ENCODE measurements around the gene SLC9C2. TPM values are rescaled to one million over a fixed set of nuclear protein-coding genes. Genes with fewer than 3 reads are reported as not detected.
"Not testable (repeated sequence)": the region's sequence is repeated elsewhere in the genome, so short reads cannot be mapped to it uniquely, and the experiment has no call there.

Gene SLC9C2
- polyA plus RNA-seq, 1 donor from 2014 or later: not detected

- Mint-ChIP-seq H3K4me1 (peaks cover 0 to 2% (median 0%) of the 10 kb centered on the region in 3 donors), H3K27ac (no peak overlapping the region), H3K27me3 (peaks cover 3% of the 10 kb centered on the region), H3K36me3 (peaks cover 2% of the 10 kb centered on the region), H3K9me3 (peaks cover 0 to 5% (median 1%) of the 10 kb centered on the region in 3 donors), H3K4me3 (no peak overlapping the region)
Measured at GRCh38 chr1:173608503-173609216, 5.8 kb upstream of the SLC9C2 start.

- Mint-ChIP-seq H3K4me3 (peak overlapping the region in 2 of 4 donors; percentile 39 to 56), H3K9me3 (no peaks in the 10 kb centered on the region), H3K27ac (no peak overlapping the region)
Measured at GRCh38 chr1:173601588-173601987, 1.3 kb downstream of the SLC9C2 start.

DNA sequence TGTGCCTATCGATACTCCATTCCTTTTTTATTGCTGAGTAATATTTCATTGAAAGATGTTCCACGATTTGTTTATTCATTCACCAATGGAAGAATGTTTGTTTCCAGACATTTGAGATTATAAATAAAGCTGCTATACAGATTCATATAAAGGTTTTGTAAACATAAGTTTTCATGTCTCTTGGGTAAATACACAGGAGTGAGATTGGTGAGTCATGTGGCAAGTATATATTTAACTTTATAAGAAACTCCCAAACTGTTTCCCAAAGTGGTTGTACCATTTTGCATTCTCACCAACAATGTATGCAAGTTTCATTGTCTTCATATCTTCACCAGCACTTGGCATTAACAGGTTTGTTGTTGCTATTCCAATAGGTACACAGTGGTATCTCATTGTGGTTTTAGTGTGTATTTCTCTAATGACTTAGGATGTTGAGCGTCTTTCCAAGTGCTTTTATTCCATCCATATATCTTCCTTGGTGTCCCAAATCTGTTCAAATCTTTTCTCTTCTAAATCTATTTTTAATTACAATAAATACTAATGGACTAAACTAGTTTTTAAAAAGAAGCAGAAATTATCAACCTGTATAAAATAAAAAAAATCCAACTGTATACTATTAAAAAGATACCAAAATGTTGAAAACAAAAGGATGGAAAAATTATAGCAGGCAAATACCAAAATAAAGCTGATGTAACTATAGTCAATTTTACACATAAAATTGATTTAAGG lies 6.6 kb downstream of the SLC9C2 start:
- peaks cover 2% of the 10 kb centered on the region for H3K36me3 Mint-ChIP-seq
- H3K4me1 Mint-ChIP-seq: peaks cover 0 to 4% (median 0%) of the 10 kb centered on the region in 3 donors
- H3K27me3 Mint-ChIP-seq: peaks cover 3% of the 10 kb centered on the region
- H3K4me3 Mint-ChIP-seq: no peak overlapping the region
- peaks cover 0 to 5% (median 1%) of the 10 kb centered on the region in 3 donors for H3K9me3 Mint-ChIP-seq
- peak overlapping the region in 1 of 3 donors; percentile 3 for H3K27ac Mint-ChIP-seq

More at GRCh38 chr1:173601588-173601987, 1.3 kb downstream of the SLC9C2 start:
- H3K36me3 Mint-ChIP-seq: no peaks in the 10 kb centered on the region
- no peaks in the 10 kb centered on the region for H3K27me3 Mint-ChIP-seq
- peaks cover 0 to 12% (median 6%) of the 10 kb centered on the region in 3 donors for H3K4me1 Mint-ChIP-seq

DNA sequence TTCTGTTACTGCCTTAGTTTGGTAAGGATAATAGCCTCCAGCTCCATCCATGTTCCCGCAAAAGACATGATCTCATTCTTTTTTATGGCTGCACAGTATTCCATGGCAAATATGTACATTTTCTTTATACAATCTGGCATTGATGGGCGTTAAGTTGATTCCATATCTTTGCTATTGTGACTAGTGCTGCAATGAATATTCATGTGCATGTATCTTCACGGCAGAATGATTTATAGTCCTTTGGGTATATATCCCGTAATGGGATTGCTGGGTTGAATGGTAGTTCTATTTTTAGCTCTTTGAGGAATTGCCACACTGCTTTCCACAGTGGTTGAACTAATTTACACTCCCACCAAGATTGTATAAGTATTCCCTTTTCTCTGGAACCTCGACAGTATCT lies 11.7 kb downstream of the SLC9C2 start:
- H3K4me1 Mint-ChIP-seq, H3K27me3 Mint-ChIP-seq, H3K36me3 Mint-ChIP-seq: not testable (repeated sequence)

GRCh38 chr1:173590557-173590956 lies 12.3 kb downstream of the SLC9C2 start:
- Mint-ChIP-seq H3K27me3 (peaks cover 3% of the 10 kb centered on the region), H3K9me3 (no peaks in the 10 kb centered on the region), H3K4me3 (no peak overlapping the region), H3K4me1 (peaks cover 0 to 1% (median 0%) of the 10 kb centered on the region in 3 donors), H3K27ac (no peak overlapping the region), H3K36me3 (peaks cover 6% of the 10 kb centered on the region)

More for the DNA sequence above, 11.7 kb downstream of the SLC9C2 start:
- not testable (repeated sequence) for H3K4me3 Mint-ChIP-seq, H3K9me3 Mint-ChIP-seq, H3K27ac Mint-ChIP-seq

DNA sequence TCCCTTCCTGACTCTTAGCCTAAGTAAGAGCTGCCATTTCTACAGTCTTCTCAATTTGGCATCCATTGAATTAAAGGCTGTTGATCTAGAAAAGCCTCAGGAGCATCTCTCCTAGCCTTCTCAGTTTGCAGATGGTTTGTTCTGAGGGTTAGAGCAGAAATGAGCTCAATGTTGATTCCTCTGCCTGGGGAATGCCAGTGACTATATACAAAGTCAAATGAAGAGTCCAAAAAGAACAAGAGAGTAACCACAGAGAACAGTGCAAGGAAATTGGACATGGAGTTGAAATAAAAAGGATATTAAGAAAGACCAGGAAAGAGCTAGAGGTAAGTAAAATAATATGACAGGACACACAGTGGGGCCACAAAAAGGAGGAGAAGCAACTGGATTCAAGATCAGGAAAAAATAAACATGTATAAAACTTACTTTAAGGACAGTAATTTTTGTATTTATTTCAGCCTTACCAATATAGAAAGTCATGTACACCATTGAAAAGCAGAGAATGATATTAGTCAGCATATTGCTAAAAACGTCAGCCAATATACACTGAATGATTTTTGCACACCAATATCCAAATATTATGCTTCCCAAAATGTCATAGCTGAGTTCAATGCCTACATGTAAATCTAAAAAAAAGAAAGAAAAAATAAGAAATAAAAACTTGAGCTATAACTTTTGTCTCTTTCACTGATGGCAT lies 21.3 kb downstream of the SLC9C2 start:
- Mint-ChIP-seq H3K27ac (no peak overlapping the region), H3K36me3 (peaks cover 2% of the 10 kb centered on the region), H3K4me3 (no peak overlapping the region), H3K9me3 (no peaks in the 10 kb centered on the region), H3K4me1 (peaks cover 0 to 1% (median 0%) of the 10 kb centered on the region in 3 donors), H3K27me3 (peaks cover 3% of the 10 kb centered on the region)

GRCh38 chr1:173580658-173581057 lies 22.2 kb downstream of the SLC9C2 start:
- Mint-ChIP-seq H3K4me3 (no peak overlapping the region), H3K36me3 (no peaks in the 10 kb centered on the region), H3K27me3 (peaks cover 3% of the 10 kb centered on the region), H3K9me3 (no peaks in the 10 kb centered on the region), H3K27ac (no peak overlapping the region), H3K4me1 (no peaks in the 10 kb centered on the region)

DNA sequence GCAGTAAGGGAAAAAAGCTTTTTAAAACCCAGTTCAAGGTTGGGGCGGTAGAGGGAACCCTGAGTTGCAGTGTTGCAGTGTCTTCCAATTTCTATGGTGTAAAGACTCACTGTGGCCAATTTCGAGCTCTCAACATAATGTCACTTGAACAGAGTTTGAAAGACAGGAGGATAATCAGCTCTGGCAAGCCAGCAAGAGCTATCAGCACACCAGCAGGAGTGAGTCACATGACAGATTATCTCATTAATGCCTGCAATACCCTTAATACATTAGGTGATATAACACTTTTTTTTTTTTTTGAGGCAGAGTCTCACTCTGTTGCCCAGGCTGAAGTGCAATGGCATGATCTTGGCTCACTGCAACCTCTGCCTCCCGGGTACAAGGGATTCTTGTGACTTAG lies 22.8 kb downstream of the SLC9C2 start:
- Mint-ChIP-seq H3K36me3 (no peaks in the 10 kb centered on the region), H3K27me3 (peaks cover 3% of the 10 kb centered on the region), H3K9me3 (no peaks in the 10 kb centered on the region), H3K4me1 (no peaks in the 10 kb centered on the region), H3K4me3 (no peak overlapping the region), H3K27ac (no peak overlapping the region)

GRCh38 chr1:173573596-173573995 lies 29.3 kb downstream of the SLC9C2 start:
- peaks cover 9% of the 10 kb centered on the region for H3K36me3 Mint-ChIP-seq
- H3K9me3 Mint-ChIP-seq: peaks cover 0 to 2% (median under 1%) of the 10 kb centered on the region in 3 donors
- H3K27ac Mint-ChIP-seq: peak overlapping the region in 1 of 3 donors; percentile 71
- H3K4me3 Mint-ChIP-seq: no peak overlapping the region
- H3K27me3 Mint-ChIP-seq: peaks cover 2% of the 10 kb centered on the region
- peaks cover 0 to 1% (median 0%) of the 10 kb centered on the region in 3 donors for H3K4me1 Mint-ChIP-seq

GRCh38 chr1:173572201-173572873 lies 30.5 kb downstream of the SLC9C2 start:
- Mint-ChIP-seq H3K27me3 (peaks cover 2% of the 10 kb centered on the region), H3K4me1 (peaks cover 0 to 1% (median 0%) of the 10 kb centered on the region in 3 donors), H3K9me3 (peaks cover 0 to 12% (median 2%) of the 10 kb centered on the region in 3 donors), H3K36me3 (peaks cover 9% of the 10 kb centered on the region), H3K27ac (no peak overlapping the region), H3K4me3 (no peak overlapping the region)

DNA sequence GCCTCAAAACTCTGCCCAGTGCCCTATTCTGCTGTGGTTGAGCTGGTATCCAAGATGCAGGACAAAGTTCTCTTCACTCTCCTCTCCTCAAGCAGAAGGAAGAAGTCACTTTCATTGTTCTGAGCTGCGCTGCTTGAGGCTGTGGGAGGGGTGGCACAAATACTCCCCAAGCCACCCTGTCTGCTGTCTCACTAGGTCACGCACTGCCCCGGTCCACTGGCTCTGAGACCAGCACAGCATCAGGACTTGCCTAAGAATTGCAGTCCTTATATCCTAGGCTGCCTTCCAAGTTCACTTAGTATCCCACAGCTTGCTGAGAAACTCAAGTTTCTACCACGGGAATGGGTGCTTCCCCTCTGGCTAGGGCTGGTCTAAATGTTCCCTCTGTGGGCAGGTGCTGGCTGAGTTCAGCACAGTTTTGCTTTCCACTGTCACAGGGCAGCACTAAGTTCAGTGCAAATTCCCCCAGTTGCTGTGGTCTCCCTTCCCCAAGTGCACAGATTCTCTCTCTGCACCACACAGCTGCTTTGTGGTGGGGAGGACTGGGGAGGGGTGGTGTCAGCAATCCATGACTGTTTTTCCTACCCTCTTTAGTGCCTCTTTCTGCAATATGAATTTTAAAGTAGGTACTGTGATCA lies 32.4 kb downstream of the SLC9C2 start:
- H3K36me3 Mint-ChIP-seq: peaks cover 9% of the 10 kb centered on the region
- no peak overlapping the region for H3K4me3 Mint-ChIP-seq

DNA sequence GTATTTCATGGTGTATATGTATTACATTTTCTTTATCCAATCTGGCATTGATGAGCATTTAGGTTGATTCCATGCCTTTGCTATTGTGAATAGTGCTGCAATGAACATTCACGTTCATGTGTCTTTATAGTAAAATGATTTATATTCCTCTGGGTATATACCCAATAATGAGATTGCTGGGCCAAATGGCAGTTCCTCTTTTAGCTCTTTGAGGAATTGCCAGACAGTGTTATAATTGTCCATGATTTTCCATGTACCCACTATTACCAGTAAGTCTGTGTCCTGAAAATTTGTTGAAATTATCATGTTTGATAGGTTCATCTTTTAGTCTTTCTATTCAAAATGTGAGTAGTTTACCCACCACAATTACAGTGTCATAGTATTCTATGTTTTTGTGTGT lies 34.4 kb downstream of the SLC9C2 start:
- H3K9me3 Mint-ChIP-seq: peaks cover 10 to 28% (median 11%) of the 10 kb centered on the region in 3 donors
- peaks cover 5% of the 10 kb centered on the region for H3K36me3 Mint-ChIP-seq
- H3K4me3 Mint-ChIP-seq: no peak overlapping the region
- H3K27me3 Mint-ChIP-seq: peaks cover 3% of the 10 kb centered on the region
- no peaks in the 10 kb centered on the region for H3K4me1 Mint-ChIP-seq
- no peak overlapping the region for H3K27ac Mint-ChIP-seq

More for the DNA sequence above, 32.4 kb downstream of the SLC9C2 start:
- peaks cover 5% of the 10 kb centered on the region for H3K27me3 Mint-ChIP-seq
- peaks cover 3 to 21% (median 5%) of the 10 kb centered on the region in 3 donors for H3K9me3 Mint-ChIP-seq
- H3K4me1 Mint-ChIP-seq: peaks cover 0 to 1% (median 0%) of the 10 kb centered on the region in 3 donors
- H3K27ac Mint-ChIP-seq: no peak overlapping the region

- peaks cover 8 to 28% (median 10%) of the 10 kb centered on the region in 3 donors for H3K9me3 Mint-ChIP-seq
- not testable (repeated sequence) for H3K4me1 Mint-ChIP-seq, H3K27ac Mint-ChIP-seq, H3K27me3 Mint-ChIP-seq, H3K36me3 Mint-ChIP-seq, H3K4me3 Mint-ChIP-seq
Measured at GRCh38 chr1:173563846-173564245, 39.0 kb downstream of the SLC9C2 start.

DNA sequence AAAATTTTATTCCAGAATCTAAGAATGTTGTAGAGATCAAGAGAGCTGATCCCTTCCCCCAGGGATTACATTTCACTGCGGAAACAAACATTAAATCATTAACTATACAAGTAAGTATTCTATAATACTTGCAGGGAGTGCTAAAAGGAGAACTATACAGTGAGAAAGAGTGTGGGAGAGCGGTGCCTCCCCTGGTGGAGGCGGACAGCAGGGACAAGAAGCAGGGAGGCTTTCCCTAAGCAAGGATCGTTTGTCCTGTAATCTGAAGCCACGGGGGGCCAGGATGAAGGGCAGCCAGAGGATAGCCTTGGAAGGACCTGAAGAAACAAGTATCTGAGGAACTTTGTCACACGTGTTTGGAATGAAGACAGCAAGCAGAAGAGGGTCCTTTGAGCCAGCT lies 40.1 kb downstream of the SLC9C2 start:
- Mint-ChIP-seq H3K36me3 (peaks cover 4% of the 10 kb centered on the region), H3K27me3 (peaks cover 3% of the 10 kb centered on the region), H3K9me3 (peaks cover 8 to 21% (median 10%) of the 10 kb centered on the region in 3 donors), H3K4me3 (no peak overlapping the region), H3K4me1 (no peaks in the 10 kb centered on the region), H3K27ac (no peak overlapping the region)
